ENCODE results near the gene CBLB. TPM values are rescaled to one million over a fixed set of nuclear protein-coding genes. Genes with fewer than 3 reads are reported as not detected.

The CBLB gene
- total RNA-seq, 2 experiments from 2014 or later, result 125 to 158 TPM

- no peaks in the 10 kb centered on the region for H3K4me1 Mint-ChIP-seq
- H3K36me3 Mint-ChIP-seq, result peaks cover 37% of the 10 kb centered on the region
- no peak for ATAC-seq
- no peak for DNase-seq
- H3K4me3 Mint-ChIP-seq, result no peak overlapping the region
- CTCF ChIA-PET, result no interaction called here
- no peak overlapping the region for H3K27ac Mint-ChIP-seq
- no peaks in the 10 kb centered on the region for H3K9me3 Mint-ChIP-seq (ENCODE audit: low read depth)
- no peaks in the 10 kb centered on the region for H3K27me3 Mint-ChIP-seq
Measured at GRCh38 chr3:105656651-105657504, 211.9 kb downstream of the CBLB start.

GRCh38 chr3:105653868-105654267 lies 214.9 kb downstream of the CBLB start:
- Mint-ChIP-seq H3K4me1 (no peaks in the 10 kb centered on the region), H3K27ac (no peak overlapping the region), H3K36me3 (peaks cover 20% of the 10 kb centered on the region), H3K27me3 (peaks cover 4% of the 10 kb centered on the region), H3K4me3 (no peak overlapping the region), H3K9me3 (ENCODE audit: low read depth) (no peaks in the 10 kb centered on the region)
- CTCF ChIA-PET, result no interaction called here
- ATAC-seq, result no peak
- no peak for DNase-seq

GRCh38 chr3:105653166-105653565 lies 215.6 kb downstream of the CBLB start:
- peaks cover 4% of the 10 kb centered on the region for H3K27me3 Mint-ChIP-seq
- no peaks in the 10 kb centered on the region for H3K9me3 Mint-ChIP-seq (ENCODE audit: low read depth)
- CTCF ChIA-PET, result no interaction called here
- no peak overlapping the region for H3K27ac Mint-ChIP-seq
- no peak for ATAC-seq
- H3K4me3 Mint-ChIP-seq, result no peak overlapping the region
- no peak for DNase-seq
- H3K36me3 Mint-ChIP-seq, result peaks cover 13% of the 10 kb centered on the region
- H3K4me1 Mint-ChIP-seq, result no peaks in the 10 kb centered on the region

GRCh38 chr3:105649480-105649879 lies 219.3 kb downstream of the CBLB start:
- CTCF ChIA-PET, result no interaction called here
- ATAC-seq (no peak), DNase-seq (no peak)
- Mint-ChIP-seq H3K4me1 (no peaks in the 10 kb centered on the region), H3K4me3 (no peak overlapping the region), H3K9me3 (ENCODE audit: low read depth) (no peaks in the 10 kb centered on the region), H3K27me3 (peaks cover 4% of the 10 kb centered on the region), H3K36me3 (peaks cover 2% of the 10 kb centered on the region), H3K27ac (no peak overlapping the region)

GRCh38 chr3:105647047-105647446 lies 221.8 kb downstream of the CBLB start:
- H3K4me3 Mint-ChIP-seq, result no peak overlapping the region
- H3K4me1 Mint-ChIP-seq, result no peaks in the 10 kb centered on the region
- peaks cover 4% of the 10 kb centered on the region for H3K36me3 Mint-ChIP-seq
- ATAC-seq (no peak), DNase-seq (no peak)
- H3K27ac Mint-ChIP-seq, result no peak overlapping the region
- H3K27me3 Mint-ChIP-seq, result peaks cover 4% of the 10 kb centered on the region
- CTCF ChIA-PET, result no interaction called here
- H3K9me3 Mint-ChIP-seq (ENCODE audit: low read depth), result peaks cover 2% of the 10 kb centered on the region

GRCh38 chr3:105639131-105639530 lies 229.7 kb downstream of the CBLB start:
- Mint-ChIP-seq H3K36me3 (peaks cover 2% of the 10 kb centered on the region), H3K9me3 (ENCODE audit: low read depth) (peaks cover 2% of the 10 kb centered on the region), H3K27me3 (no peaks in the 10 kb centered on the region), H3K4me1 (no peaks in the 10 kb centered on the region), H3K27ac (no peak overlapping the region), H3K4me3 (no peak overlapping the region)
- CTCF ChIA-PET, result no interaction called here
- ATAC-seq (no peak), DNase-seq (no peak)

DNA sequence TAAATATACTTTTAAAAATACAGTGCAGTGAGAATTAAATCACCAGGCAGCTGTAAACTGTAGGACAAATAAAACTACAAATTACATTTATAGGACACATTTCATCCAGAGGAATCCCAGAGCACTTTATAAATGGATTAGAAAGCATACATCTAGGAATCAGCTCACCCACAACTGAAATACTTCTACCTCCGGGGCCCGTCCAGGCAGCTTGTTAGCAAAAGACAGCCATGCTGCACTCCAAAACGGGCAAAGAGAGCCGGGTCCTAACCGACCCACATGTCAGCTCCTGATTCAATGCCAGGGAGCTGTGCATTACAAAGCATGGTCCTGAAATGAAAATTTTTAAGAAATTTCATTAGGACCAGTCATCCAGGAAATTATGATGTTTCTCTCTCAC lies 234.1 kb downstream of the CBLB start:
- ATAC-seq, result no peak
- Mint-ChIP-seq H3K27me3 (no peaks in the 10 kb centered on the region), H3K4me1 (no peaks in the 10 kb centered on the region), H3K36me3 (no peaks in the 10 kb centered on the region), H3K9me3 (ENCODE audit: low read depth) (no peaks in the 10 kb centered on the region), H3K27ac (no peak overlapping the region), H3K4me3 (no peak overlapping the region)
- CTCF ChIA-PET, result no interaction called here
- no peak for DNase-seq

GRCh38 chr3:105629718-105630117 lies 239.1 kb downstream of the CBLB start:
- no peaks in the 10 kb centered on the region for H3K36me3 Mint-ChIP-seq
- H3K27me3 Mint-ChIP-seq, result no peaks in the 10 kb centered on the region
- no peaks in the 10 kb centered on the region for H3K9me3 Mint-ChIP-seq (ENCODE audit: low read depth)
- H3K4me3 Mint-ChIP-seq, result no peak overlapping the region
- no peaks in the 10 kb centered on the region for H3K4me1 Mint-ChIP-seq
- CTCF ChIA-PET, result no interaction called here
- ATAC-seq (no peak), DNase-seq (no peak)
- no peak overlapping the region for H3K27ac Mint-ChIP-seq

GRCh38 chr3:105626739-105627138 lies 242.1 kb downstream of the CBLB start:
- Mint-ChIP-seq H3K9me3 (ENCODE audit: low read depth) (no peaks in the 10 kb centered on the region), H3K27me3 (no peaks in the 10 kb centered on the region), H3K4me1 (no peaks in the 10 kb centered on the region), H3K27ac (no peak overlapping the region), H3K4me3 (no peak overlapping the region), H3K36me3 (no peaks in the 10 kb centered on the region)
- CTCF ChIA-PET, result no interaction called here
- DNase-seq (no peak), ATAC-seq (no peak)

DNA sequence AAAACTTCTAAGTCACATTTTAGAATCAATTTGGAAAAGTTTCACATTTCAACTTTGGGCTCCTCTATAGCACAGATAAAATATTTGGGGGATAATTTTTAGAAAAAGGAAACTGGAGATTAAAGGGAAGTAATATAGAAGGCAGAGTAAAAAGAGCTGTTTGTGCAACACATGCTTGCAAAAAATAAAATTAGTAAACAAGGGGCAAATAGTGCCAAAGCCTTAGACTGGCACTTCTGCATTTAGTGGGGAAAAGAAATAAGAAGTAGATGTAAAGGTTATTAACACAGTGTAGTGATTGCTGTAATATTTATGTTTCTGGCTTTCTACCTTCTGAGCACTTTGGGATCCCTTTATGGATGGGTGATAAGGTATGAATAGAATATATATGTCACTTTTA lies 246.6 kb downstream of the CBLB start:
- Mint-ChIP-seq H3K36me3 (no peaks in the 10 kb centered on the region), H3K4me1 (no peaks in the 10 kb centered on the region), H3K9me3 (ENCODE audit: low read depth) (no peaks in the 10 kb centered on the region), H3K4me3 (no peak overlapping the region), H3K27me3 (no peaks in the 10 kb centered on the region), H3K27ac (no peak overlapping the region)
- DNase-seq (no peak), ATAC-seq (no peak)
- CTCF ChIA-PET, result no interaction called here

DNA sequence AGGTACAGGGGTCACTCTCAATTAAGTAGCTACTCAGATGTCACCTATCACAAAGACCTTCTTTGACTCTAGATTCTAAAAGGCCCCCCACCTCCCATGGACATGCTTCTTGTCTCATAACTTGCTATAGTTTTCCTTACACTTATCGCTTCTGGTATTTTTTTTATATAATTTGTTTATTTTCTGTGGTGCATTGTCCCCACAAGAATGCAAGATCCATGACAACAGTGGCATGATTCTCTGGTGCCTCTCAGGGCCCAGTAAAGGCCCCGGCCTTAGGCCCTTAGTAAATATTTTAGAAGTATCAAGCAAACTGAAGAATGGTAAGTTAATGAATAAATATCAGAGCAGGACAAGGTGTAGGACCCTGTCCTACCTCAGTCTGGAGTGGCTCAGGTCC lies 248.6 kb downstream of the CBLB start:
- no peak overlapping the region for H3K27ac Mint-ChIP-seq
- no peaks in the 10 kb centered on the region for H3K4me1 Mint-ChIP-seq
- CTCF ChIA-PET, result no interaction called here
- no peak overlapping the region for H3K4me3 Mint-ChIP-seq
- no peaks in the 10 kb centered on the region for H3K9me3 Mint-ChIP-seq (ENCODE audit: low read depth)
- H3K27me3 Mint-ChIP-seq, result no peaks in the 10 kb centered on the region
- H3K36me3 Mint-ChIP-seq, result no peaks in the 10 kb centered on the region
- no peak for DNase-seq
- no peak for ATAC-seq

- CTCF ChIA-PET, result no interaction called here
- H3K4me1 Mint-ChIP-seq, result no peaks in the 10 kb centered on the region
- ATAC-seq (no peak), DNase-seq (no peak)
- H3K4me3 Mint-ChIP-seq, result no peak overlapping the region
- H3K27ac Mint-ChIP-seq, result no peak overlapping the region
- H3K36me3 Mint-ChIP-seq, result no peaks in the 10 kb centered on the region
- no peaks in the 10 kb centered on the region for H3K27me3 Mint-ChIP-seq
- H3K9me3 Mint-ChIP-seq (ENCODE audit: low read depth), result no peaks in the 10 kb centered on the region
Measured at GRCh38 chr3:105619651-105620050, 249.2 kb downstream of the CBLB start.

- Mint-ChIP-seq H3K27ac (no peak overlapping the region), H3K27me3 (no peaks in the 10 kb centered on the region), H3K4me3 (no peak overlapping the region), H3K9me3 (ENCODE audit: low read depth) (no peaks in the 10 kb centered on the region), H3K4me1 (no peaks in the 10 kb centered on the region), H3K36me3 (no peaks in the 10 kb centered on the region)
- CTCF ChIA-PET, result no interaction called here
- DNase-seq, result no peak
- ATAC-seq, result no peak
Measured at GRCh38 chr3:105618556-105618955, 250.3 kb downstream of the CBLB start.

DNA sequence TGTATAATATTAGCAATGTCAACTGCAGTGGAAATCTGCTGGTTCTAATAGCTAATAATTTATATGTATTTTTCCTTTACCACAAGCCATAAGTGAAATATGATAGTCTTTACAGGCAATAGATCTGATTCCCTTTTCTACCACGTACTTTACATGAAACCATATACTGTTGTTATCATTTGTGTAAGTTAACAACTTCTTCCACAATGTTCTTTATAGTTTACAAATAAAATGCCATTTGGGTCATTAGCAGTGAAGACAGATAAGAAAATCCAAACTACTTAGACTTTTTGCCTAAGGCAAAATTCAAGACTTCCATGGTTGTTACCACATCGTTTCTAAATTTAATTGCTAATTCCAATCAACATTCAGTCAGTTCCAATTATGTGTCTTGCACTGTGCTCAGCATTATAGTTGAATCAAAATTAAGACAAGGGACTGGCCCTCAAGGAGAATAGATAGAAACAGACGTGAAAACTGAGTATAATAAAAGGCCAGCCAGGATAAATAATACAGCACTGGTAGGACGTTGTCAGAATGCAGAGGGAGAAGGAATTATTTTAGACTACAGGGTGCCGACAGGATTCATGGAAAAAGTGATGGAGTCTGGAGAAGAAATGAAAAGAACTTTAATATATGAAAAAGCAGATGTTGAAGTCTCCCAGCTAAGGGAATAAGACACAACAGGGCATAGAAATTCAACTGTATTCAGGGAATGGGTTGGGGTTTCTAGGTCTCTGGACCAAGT lies 252.3 kb downstream of the CBLB start:
- Mint-ChIP-seq H3K4me1 (no peaks in the 10 kb centered on the region), H3K36me3 (no peaks in the 10 kb centered on the region), H3K4me3 (no peak overlapping the region), H3K27ac (no peak overlapping the region), H3K9me3 (ENCODE audit: low read depth) (no peaks in the 10 kb centered on the region), H3K27me3 (no peaks in the 10 kb centered on the region)
- CTCF ChIA-PET, result no interaction called here
- ATAC-seq, result no peak
- DNase-seq, result no peak
